ENCODE results near the gene KIF5A.

DNA sequence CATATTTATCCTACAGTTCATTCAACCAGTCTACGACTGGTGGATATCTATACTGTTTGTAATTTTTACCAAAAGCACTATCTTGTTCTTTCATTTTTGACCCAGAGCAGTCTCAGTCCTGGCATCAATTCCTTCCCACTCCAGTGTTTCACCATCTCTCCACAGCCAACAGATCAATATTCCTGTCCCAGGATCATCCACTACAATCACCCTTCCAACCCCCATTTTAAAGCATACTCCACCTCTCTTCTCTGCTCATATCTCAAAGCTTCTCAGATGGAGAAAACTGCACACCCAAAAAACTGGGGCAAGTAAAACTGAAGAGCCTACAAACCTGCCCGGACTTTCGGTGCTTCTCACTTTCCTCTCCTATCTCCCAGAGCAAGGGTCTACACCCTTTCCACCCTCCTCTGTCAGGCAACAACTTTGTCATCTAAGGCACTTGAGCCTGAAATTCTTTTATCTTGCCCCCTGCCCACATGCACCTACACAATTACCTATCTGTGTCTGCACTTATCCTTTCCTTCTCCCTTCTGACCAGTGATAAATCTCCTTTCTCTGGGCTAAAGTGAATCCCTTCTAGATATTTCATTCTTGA is 37.1 kb downstream of the KIF5A start:
- TF ChIP-seq, protein P1, sequence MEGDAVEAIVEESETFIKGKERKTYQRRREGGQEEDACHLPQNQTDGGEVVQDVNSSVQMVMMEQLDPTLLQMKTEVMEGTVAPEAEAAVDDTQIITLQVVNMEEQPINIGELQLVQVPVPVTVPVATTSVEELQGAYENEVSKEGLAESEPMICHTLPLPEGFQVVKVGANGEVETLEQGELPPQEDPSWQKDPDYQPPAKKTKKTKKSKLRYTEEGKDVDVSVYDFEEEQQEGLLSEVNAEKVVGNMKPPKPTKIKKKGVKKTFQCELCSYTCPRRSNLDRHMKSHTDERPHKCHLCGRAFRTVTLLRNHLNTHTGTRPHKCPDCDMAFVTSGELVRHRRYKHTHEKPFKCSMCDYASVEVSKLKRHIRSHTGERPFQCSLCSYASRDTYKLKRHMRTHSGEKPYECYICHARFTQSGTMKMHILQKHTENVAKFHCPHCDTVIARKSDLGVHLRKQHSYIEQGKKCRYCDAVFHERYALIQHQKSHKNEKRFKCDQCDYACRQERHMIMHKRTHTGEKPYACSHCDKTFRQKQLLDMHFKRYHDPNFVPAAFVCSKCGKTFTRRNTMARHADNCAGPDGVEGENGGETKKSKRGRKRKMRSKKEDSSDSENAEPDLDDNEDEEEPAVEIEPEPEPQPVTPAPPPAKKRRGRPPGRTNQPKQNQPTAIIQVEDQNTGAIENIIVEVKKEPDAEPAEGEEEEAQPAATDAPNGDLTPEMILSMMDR (IDR thresholded peaks at IDR 0.05): no peak
- TF ChIP-seq POLR2A (IDR thresholded peaks at IDR 0.05): no peak
